Keratinocyte (primary cell): Measurements from ENCODE around the gene MAN2A2.

Source experiments
- CTCF ChIP-seq, 3 experiments: IDR thresholded peaks in 1 of 3; conservative IDR thresholded peaks in 1 of 3; optimal IDR thresholded peaks in 1 of 3; 2 replicates in 2 of 3; 3 replicates in 1 of 3; pipeline versions ENCODE3 to v1.5.1; 2011; ENCODE audit warnings: low read length in 3 of 3, mild to moderate bottlenecking in 3 of 3, moderate library complexity in 2 of 3, control low read depth in 1 of 3, inconsistent platforms in 1 of 3; ENCODE audit not compliant: insufficient read depth in 2 of 3; ENCODE audit errors: extremely low read depth in 1 of 3
- EZH2 ChIP-seq: IDR thresholded peaks from one replicate; pipeline ENCODE4 v1.6.1; 2012; ENCODE audit warnings: inconsistent platforms, mild to moderate bottlenecking, low read length, moderate library complexity

- no peak for TF ChIP-seq CTCF (optimal IDR thresholded peaks at IDR 0.05 in 1 of 3, IDR thresholded peaks at IDR 0.05 in 1 of 3, conservative IDR thresholded peaks at IDR 0.05 in 1 of 3; ENCODE audit: extremely low read depth in 1 of 3, insufficient read depth in 2 of 3, low read length in 3 of 3)
- TF ChIP-seq EZH2 = no peak
Measured at GRCh38 chr15:90939756-90940155, 36.7 kb downstream of the MAN2A2 start.
